Occipital lobe (tissue), 2 donors: ENCODE results near the gene PRF1. TPM values are rescaled to one million over a fixed set of nuclear protein-coding genes. Genes with fewer than 3 reads are reported as not detected.
"Not testable (repeated sequence)": the region's sequence is repeated elsewhere in the genome, so short reads cannot be mapped to it uniquely, and the experiment has no call there.

ENCODE experiments used
- DNase-seq: peaks from one replicate; lab custom pipeline; 2025; lab: John Stamatoyannopoulos, UW
- total RNA-seq: library from RNA; depleted of rRNA; stranded (reverse); fragments of >200 nt; gene quantifications from one replicate; pipeline ENCODE4 v1.2.3, GENCODE V29; 2014

PRF1 gene
- not detected for total RNA-seq

GRCh38 chr10:70602665-70603448, at the start of gene PRF1:
Gene PRF1, minus strand, starts transcription at chr10:70602741. Its CDS starts 1,839 bp downstream, at chr10:70600902.
- DNase-seq = no peak

- no peak for DNase-seq
Measured at GRCh38 chr10:70651661-70652060, 49.1 kb upstream of the PRF1 start.

- DNase-seq = no peak
Measured at GRCh38 chr10:70650718-70651117, 48.2 kb upstream of the PRF1 start.

GRCh38 chr10:70650104-70650503, 47.6 kb upstream of the PRF1 start:
- no peak for DNase-seq

GRCh38 chr10:70649526-70649925, 47.0 kb upstream of the PRF1 start:
- DNase-seq = no peak

- DNase-seq = no peak
Measured at GRCh38 chr10:70648427-70648826, 45.9 kb upstream of the PRF1 start.

GRCh38 chr10:70647086-70647485, 44.5 kb upstream of the PRF1 start:
- DNase-seq = no peak

- DNase-seq = not testable (repeated sequence)
Measured at GRCh38 chr10:70644959-70645358, 42.4 kb upstream of the PRF1 start.

GRCh38 chr10:70643272-70643671, 40.7 kb upstream of the PRF1 start:
- not testable (repeated sequence) for DNase-seq

- not testable (repeated sequence) for DNase-seq
Measured at GRCh38 chr10:70639640-70640383, 37.3 kb upstream of the PRF1 start.

- DNase-seq = not testable (repeated sequence)
Measured at GRCh38 chr10:70634515-70634914, 32.0 kb upstream of the PRF1 start.

- no peak for DNase-seq
Measured at GRCh38 chr10:70634011-70634410, 31.5 kb upstream of the PRF1 start.

GRCh38 chr10:70631735-70632134, 29.2 kb upstream of the PRF1 start:
- DNase-seq = not testable (repeated sequence)

GRCh38 chr10:70629338-70629737, 26.8 kb upstream of the PRF1 start:
- no peak for DNase-seq

GRCh38 chr10:70626056-70626455, 23.5 kb upstream of the PRF1 start:
- no peak for DNase-seq

- DNase-seq = no peak
Measured at GRCh38 chr10:70622981-70623844, 20.7 kb upstream of the PRF1 start.

GRCh38 chr10:70622541-70622940, 20.0 kb upstream of the PRF1 start:
- DNase-seq = no peak

GRCh38 chr10:70621503-70622078, 19.1 kb upstream of the PRF1 start:
- DNase-seq = no peak

GRCh38 chr10:70620020-70620289, 17.4 kb upstream of the PRF1 start:
- no peak for DNase-seq

GRCh38 chr10:70619271-70620019, 16.9 kb upstream of the PRF1 start:
- no peak for DNase-seq

- DNase-seq = no peak
Measured at GRCh38 chr10:70618663-70619062, 16.1 kb upstream of the PRF1 start.
